GM18511 (cell line): ENCODE results near the gene TP53TG3F.
"Not testable (repeated sequence)": the region's sequence is repeated elsewhere in the genome, so short reads cannot be mapped to it uniquely, and the experiment has no call there.

Experiments used
- ATAC-seq: cut with Tn5 transposase; IDR thresholded peaks from one replicate; pipeline ENCODE4 v1.9.1; 2021; ENCODE audit warnings: mild to moderate bottlenecking, moderate library complexity; ENCODE audit not compliant: unreplicated experiment

Gene TP53TG3F, protein sequence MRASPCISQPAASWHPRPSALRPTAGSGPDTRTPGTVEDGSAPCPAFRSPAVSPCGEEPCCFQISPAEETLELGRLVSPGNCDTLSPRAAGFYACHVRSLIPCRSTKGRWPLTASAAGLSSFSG

DNA sequence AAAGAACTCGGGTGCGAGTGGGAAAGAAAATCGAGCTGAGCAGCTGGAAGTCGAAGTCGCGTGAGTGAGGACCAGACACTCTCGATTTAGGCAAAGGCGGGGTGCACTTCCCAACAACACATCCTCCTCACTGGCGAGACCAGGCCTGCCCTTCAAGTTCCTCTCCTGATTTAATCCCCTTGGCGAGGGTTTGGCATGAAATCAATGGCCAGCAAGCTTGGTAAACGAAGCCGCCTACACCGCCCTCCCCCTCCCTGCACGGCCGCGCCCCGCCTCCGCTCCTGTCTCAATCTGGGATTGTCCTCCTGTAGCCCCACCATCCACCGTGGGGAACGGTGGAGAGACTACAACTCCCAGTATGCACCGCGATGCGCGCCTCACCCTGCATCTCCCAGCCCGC lies at the start of gene TP53TG3F:
TSS of gene TP53TG3F (plus strand) at position 301 of the 400 bp plus-strand sequence. CDS start at position 369, 68 bp downstream.
- not testable (repeated sequence) for ATAC-seq

DNA sequence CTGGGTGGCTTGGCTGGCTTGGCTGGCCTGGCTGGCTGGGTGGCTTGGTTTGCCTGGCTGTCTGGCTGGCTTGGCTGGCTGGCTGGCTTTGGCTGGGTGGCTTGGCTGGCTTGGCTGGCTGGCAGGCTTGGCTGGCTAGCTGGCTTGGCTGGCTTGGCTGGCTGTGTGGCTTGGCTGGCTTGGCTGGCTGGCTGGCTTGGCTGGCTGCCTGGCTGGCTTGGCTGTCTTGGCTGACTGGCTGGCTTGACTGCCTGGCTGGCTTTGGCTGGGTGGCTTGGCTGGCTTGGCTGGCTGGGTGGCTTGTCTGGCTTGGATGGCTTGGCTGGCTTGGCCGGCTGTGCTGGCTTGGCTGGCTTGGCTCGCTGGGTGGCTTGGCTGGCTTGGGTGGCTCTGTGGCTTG lies 32.2 kb downstream of the TP53TG3F start:
- not testable (repeated sequence) for ATAC-seq

DNA sequence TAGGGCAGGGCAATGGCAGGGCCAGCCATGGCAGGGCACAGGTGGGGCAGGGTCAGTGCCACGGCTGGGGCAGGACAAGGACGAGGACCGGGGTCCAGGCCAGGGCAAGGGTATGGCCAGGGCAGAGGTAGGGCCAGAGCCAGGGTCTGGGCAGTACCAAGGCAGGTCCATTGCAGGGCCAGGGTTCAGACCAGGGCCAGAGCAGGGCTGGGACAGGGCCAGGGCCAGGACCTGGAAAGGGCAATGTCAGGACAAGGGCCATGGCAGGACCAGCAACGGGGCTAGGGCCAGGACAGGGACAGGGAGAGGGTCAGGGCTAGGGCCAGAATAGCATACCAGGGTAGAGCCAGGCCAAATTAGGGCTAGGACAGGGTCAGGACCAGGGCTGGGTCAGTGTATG lies 47.8 kb downstream of the TP53TG3F start:
- not testable (repeated sequence) for ATAC-seq

DNA sequence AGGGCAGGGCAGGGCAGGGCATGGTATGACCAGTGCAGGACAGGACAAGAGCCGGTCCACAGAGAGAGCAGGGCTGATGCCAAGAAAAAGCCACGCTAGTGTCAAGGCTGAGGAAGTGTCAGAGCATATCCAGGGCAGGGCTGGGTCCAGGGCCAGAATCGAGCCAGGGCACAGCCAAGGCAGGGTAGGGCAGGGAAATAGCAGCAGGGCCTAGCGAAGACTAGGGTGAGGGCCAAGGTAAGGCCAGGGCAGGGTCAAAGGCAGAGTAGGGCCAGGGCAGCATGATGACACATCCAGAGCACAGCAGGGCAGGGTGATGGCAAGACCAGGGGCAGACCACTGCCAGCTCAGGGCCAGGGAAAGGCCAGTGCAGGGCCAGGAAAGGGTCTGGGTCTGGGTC lies 49.7 kb downstream of the TP53TG3F start:
- not testable (repeated sequence) for ATAC-seq

DNA sequence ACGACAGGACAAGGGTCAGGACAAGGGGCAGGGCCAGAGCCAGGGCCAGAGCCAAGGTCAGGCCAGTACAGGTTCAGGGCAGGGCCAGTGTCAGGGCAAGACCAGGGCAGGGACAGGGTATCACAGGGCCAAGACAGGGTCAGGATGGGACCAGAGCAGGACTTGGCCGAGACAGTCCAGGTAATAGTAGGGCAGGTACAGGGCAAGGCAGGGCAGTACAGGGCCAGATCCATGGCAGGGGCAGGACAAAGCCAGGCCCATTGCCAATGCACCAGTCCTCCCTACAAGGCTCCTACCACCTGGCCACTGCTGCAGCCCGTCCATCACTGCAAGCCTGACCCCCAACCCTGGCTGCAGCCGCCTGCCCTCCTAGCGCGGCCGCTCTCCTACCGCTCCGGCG lies 50.5 kb downstream of the TP53TG3F start:
- ATAC-seq: not testable (repeated sequence)
